Smooth muscle cell of the brain vasculature (primary cell): Measurements from ENCODE around the gene PAK4.

Experiments
- DNase-seq: peaks from one replicate; pipeline ENCODE4 v3.0.0-alpha.2; 2012; ENCODE audit warnings: low read depth, low spot score

PAK4 gene

DNA sequence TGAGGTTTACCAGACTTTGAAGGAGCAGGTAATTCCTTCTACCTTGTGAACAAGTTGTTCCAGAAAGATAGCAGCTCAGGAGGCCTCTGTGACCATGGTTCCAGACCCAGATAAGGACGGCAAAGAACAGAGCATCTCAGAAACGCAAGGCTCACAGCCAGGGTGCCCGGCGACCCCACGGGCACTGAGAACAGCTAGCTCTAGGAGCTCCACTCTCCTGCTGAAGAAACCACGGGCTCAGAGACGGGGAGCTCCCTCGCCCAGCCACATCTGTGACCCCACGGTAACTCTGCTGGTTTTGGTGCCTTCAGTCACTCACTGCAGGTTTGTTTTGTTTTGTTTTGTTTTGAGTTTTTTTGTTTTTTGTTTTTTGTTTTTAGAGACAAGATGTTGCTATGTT lies 55.2 kb downstream of the PAK4 start:
- DNase-seq, result no peak

DNA sequence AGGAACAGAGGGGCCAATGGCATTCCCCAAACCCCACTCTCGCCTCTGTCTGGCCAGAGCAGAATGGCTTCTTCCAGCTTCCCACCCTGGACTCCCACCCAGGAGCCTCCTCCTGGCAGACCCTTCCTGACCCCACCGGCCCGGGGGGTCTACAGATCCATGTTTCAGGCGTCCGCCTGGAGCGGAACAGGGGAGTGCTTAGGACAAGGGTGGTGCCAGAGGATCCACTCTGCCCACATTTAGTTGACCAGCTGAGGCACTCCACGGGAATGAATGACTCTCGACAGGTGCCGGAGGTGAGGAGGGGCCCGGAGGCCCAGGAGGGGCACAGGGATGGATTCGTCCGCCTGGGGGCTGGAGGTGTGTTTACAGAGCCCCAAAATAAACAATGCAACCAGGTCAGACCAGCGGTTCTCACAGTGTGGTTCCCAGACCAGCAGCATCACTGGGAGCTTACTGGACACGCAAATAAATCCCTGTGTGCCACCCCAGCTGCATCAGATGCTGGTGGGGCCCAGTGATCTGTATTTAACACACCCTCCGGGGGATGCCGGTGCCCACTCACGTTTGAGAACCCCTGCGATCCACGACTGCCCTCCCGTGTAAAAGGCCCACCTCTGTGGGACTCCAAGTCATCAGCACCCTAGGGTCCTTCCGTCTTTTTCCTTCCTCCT lies 56.1 kb downstream of the PAK4 start:
- no peak for DNase-seq

DNA sequence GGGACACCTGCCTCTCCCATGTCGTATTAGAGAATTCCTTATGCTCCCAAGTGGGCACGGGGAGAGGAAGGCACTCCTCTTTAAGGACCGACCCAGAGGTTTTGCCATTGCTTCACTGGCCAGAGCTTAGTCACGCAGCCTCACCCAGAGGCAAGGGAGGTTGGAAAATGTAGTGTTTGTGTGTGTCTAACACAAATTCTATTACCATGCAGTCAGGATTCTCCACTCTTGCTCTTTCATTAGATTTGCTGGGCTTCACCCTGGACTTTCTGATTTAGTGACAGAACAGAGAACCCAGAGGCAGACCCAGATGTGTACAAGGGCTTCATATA lies 56.6 kb downstream of the PAK4 start:
- no peak for DNase-seq

DNA sequence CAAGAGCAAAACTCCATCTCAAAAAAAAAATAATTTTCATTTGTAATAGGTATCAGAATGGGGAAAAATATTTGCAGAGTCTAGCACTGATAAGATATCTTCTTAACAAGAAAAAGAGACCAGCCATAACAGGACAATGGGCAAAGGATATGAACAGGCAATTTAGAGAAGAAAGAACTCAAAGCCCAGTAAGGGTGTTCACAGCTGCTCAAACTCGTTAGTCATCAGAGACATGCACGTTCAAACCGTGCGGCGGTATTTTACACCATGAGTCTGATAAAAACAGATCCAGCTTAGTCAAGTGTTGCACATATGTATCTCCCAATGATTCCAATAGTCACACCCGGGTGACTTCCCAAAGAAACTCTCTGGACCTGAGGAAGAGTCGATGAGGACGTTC lies 57.5 kb downstream of the PAK4 start:
- no peak for DNase-seq

DNA sequence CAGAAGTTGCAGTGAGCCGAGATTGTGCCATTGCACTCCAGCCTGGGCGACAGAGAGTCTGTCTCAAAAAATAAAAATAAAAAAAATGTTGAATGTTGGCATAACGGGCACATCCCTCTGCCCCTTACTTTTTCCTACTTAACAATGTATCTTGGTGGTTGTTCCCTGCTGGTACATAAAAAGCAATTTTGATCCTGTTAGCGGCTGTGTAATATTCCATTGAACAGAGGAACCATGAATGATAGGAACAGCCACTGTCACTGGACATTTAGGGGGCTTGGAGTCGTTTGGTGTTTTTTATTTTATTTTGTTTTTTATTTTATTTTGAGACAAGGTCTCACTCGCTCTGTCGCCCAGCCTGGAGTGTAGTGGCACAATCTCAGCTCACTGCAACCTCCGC lies 60.8 kb downstream of the PAK4 start:
- no peak for DNase-seq

DNA sequence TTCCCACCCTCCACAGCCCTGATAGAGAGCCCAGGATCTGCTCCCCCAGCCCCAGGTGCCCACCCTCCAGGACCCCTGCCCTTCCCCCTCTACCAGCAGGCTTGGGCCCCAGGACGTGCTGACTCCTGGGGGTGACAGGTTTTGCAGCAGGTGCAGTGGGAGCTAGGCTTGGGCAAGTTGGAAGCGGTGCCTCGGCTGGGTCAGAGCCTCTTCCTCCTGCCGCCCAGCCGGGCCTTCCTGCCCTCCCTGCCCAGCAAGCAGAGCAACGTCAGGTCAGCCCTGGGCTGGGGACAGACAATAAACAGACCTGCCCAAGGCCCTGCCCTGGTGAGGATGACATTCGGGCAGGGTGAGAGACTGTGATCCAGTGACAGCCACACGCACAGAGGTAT lies 62.0 kb downstream of the PAK4 start:
- DNase-seq, result no peak

DNA sequence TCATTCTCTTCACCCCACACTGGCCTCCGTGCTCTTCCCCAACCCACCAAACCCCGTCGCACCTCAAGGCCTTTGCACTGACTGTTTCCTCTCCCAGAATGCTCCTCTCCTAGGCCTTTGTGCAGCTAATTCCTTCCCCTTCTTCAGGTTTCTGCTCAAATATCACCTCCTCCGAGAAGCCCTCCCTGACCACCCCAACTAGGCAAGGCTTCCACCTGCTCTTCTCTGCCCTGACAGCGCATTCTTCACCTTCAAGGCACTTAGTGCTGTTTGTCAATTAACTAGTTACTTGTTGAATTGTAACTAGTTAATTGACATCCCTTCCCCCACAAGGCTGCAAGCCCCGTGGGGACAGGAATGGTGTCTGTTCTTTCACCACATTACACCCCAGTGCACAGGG lies 63.4 kb downstream of the PAK4 start:
- no peak for DNase-seq

DNA sequence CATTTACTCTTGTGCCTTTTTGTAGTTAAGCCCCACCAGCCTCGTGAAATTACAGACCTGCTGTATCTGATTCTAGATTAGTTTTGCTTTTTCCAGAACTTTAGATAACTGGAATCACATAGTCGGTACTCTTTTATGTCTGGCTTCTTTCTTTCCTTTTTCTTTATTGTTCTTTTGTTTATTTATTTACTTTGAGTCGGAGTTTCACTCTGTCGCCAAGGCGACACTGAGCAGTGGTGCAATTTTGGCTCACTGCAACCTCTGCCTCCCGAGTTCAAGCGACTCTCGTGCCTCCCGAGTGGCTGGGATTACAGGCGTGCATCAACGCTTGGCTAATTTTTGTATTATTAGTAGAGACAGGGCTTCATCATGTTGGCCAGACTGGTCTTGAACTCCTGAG lies 65.2 kb downstream of the PAK4 start:
- no peak for DNase-seq

DNA sequence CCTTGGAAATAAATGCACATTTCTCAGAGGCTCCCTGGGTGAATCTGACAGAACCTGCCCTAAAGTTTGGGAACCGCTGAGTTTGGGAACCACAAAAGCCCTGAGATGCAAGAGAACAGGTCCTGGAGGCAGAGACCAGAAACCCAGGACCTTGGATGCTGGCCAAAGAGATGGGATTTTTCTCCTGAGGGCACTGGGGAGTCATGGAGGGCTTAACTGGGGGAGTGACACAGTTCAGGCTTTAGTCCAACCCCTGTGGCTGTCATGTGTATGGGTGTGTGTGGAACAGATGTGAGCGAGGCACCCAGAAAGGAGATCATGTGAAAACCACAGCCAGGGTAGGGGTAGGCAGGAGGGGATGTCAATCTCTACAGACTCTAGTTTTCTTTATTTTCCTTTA lies 67.3 kb downstream of the PAK4 start:
- DNase-seq, result no peak

DNA sequence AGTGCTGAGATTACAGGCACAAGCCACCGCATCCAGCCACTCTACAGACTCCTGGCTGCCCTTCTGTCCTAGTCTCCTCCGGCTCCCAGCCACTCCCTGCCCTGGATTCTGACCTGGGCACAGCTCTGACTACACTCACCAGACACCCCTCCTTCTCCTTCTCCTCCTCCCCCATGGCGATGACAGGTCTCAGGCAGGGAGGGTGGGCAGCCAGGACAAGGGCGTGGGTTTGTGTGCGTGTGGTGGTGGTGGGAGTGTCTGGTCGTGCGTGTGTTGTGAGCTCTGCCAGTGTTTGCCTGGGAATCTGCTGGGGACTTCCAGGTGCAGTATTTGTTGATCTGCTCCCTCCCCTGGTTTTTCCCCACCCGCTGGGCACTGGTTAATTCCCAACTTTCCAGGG lies 68.2 kb downstream of the PAK4 start:
- no peak for DNase-seq

DNA sequence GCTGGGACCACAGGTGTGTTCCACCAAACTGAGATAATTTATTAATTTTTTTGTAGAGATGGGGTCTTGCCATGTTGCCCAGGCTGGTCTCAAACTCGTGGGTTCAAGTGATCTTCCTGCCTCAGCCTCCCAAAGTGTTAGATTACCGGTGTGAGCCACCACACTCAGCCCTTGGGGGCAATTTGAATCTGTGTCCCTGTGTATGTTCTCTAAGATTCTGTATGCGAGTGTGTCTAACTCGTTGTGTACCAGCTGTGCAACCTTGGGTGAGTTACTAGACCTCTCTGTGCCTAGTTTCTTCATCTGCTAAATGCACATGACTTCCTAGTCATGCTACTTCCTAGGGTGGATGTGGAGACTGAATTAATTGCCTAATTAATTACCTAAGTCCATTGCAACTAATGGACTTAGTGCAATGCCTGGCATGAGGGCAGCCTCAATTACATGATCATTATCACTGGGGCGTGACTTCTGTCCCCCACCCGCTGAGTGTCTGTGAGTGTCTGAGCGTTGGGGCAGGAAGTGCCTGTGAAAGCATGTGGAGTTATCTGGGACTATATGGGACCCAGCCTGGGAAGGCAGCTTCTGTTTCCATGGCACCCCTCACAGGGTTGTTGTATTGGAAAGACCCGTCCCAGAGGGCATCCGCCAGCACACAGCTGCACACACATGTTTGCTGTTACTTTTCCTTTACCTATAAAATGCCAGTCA lies 69.4 kb downstream of the PAK4 start:
- DNase-seq, result no peak

DNA sequence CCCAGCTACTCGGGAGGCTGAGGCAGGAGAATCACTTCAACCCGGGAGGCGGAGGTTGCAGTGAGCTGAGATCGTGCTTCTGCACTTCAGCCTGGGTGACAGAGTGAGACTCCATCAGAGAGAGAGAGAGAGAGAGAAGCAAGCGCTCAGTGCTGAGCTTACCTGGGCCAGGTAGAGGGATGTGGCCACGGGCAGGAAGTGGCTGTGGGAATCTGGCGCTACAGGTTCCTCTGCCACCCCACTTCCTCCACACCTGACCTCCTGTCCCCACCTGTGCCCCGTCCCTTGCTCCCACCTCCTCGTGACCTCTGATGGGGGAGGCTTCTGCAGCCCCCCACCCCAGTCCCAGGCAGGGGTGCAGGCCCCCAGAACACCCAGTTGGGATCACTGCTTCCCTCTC lies 70.2 kb downstream of the PAK4 start:
- no peak for DNase-seq

DNA sequence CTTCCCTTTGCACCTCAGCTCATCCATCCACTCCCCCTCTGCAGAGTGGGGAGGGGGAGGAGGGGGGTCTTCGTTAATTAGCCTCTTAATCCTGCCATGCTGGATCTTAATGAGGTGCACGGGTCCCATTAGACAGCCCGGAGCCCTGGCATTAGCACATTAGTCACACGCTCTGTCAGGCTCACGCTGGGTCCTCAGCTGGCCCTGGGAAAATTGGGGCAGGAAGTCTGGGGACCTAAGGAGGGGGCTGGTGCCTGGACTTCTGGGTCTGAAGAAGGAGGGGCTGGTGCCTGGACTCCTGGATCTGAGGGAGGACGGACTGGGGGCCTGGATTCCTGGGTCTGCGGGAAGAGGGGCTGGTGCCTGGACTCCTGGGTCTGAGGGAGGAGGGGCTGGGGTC lies 70.7 kb downstream of the PAK4 start:
- DNase-seq, result no peak

DNA sequence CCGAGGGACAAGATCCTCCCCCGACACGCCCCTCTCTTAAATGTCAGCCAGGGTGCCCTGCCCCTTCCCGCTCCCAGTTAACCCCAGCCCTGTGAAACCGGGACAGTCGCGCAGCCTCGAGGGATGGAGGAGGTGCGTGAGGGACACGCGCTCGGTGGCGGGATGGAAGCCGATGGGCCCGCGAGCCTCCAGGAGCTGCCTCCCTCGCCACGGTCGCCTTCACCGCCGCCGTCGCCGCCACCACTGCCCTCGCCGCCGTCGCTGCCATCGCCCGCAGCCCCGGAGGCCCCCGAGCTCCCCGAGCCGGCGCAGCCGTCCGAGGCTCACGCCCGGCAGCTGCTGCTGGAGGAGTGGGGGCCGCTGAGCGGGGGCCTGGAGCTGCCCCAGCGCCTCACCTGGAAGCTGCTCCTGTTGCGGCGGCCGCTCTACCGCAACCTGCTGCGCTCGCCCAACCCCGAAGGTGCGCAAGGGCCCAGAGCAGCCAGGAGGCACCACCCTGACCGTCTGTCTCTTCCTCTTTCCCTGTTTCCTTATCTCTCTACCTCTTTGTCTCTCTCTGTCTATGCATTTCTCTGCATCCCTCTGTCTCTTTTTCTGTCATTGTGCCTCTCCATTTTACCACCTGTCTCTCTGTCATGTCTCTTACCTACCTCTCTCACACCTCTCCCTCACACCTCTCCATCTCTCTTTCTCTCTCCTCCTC lies 71.4 kb downstream of the PAK4 start, which contains the start of gene NCCRP1:
Gene NCCRP1 (plus strand): TSS at position 105 of the 703 bp plus-strand sequence. CDS start 19 bp downstream, at position 124.
- DNase-seq, result no peak

DNA sequence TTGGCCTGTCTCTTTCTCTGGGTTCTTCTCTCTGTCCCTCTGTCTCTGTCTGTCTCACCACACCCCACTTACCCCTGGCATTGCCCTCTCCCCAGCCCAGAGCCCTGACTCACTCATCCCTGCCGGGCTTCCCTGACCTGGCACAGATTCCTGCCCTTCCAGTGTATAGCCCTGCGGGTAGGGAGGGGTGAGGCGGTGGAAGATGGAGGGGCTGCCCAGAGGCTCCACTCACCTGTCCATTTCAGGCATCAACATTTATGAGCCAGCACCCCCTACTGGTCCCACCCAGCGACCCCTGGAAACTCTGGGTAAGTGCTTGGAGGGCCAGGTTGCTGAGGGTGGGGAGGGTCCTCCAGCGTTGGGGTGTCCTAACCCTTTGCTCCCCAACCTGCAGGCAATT lies 72.2 kb downstream of the PAK4 start:
- DNase-seq, result no peak

DNA sequence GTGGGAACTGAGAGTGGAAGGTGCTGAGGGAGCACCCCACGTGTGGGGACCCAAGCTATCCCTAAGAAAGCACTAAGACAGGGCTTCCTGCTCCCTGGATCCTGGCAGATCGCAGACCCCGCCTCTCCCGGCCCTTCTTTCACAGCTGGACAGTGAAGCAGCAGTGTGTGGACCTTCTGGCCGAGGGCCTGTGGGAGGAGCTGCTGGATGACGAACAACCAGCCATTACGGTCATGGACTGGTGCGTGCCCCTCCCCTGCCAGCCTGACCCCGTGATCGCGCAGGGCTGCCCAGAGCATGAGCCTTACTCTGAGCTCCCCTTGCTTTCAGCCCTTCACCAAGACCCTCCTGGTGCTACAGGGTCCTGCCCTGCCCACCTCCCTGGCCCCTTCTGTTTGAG lies 73.4 kb downstream of the PAK4 start:
- DNase-seq, result no peak

DNA sequence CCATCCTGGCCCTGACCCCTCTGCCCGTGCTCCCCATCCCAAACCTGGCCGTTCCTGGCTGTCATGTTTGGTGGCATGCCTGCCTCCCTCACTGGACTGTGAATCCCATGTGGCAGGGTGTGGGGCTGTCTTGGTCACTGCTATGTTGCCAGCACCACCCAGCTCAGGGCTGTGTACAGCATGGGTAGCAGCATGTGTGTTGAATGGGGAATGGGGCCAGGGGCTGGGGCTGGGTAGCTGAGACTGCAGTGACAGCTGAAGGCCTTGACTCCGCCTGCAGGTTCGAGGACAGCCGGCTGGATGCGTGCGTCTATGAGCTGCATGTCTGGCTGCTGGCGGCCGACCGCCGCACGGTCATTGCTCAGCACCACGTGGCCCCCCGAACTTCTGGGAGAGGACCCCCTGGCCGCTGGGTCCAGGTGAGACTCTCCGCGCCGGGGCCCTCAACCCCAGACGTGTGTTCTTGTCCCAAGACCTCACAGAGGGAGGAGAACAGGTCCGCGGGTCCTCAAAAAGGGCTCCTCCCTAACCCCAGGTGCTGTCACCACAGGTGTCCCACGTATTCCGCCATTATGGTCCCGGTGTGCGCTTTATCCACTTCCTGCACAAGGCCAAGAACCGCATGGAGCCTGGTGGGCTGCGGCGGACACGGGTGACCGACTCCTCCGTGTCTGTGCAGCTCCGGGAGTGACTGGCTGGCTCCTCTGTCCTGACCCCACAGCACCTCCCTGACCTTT lies 74.6 kb downstream of the PAK4 start:
- DNase-seq, result no peak

DNA sequence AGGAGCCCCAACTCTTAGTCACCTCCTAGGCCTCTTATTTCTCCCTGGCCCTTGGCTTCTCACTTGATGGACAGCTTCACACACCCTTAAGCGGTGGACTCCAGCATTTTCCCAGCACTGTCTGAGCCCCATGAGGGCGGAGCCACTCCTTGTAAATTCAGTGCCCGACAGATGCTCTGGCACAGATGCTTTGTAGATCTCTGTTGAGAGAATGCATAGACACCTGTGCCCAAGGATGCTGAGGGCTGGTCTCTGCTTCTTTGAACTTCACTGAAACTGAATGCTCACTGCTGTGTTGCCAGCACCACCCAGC lies 75.2 kb downstream of the PAK4 start:
- DNase-seq, result no peak

DNA sequence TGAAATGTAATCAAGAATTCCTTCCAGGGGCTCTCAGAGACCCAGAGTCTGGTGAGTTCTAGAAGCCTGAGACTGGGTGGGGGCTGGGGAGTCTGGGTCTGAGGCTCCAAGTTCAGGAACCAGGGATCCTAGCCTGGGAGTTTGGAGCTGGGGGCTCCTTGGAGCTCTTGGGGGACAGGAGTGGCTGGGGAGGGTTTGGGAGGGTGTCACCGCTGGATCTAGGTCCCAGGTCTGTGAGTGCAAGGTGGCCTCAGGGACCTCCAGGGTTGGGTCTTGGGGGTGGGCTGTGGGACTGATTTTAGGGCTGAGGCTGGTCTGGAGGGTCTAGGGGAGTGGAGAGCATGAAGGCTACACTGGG lies 77.4 kb downstream of the PAK4 start:
- DNase-seq, result no peak

DNA sequence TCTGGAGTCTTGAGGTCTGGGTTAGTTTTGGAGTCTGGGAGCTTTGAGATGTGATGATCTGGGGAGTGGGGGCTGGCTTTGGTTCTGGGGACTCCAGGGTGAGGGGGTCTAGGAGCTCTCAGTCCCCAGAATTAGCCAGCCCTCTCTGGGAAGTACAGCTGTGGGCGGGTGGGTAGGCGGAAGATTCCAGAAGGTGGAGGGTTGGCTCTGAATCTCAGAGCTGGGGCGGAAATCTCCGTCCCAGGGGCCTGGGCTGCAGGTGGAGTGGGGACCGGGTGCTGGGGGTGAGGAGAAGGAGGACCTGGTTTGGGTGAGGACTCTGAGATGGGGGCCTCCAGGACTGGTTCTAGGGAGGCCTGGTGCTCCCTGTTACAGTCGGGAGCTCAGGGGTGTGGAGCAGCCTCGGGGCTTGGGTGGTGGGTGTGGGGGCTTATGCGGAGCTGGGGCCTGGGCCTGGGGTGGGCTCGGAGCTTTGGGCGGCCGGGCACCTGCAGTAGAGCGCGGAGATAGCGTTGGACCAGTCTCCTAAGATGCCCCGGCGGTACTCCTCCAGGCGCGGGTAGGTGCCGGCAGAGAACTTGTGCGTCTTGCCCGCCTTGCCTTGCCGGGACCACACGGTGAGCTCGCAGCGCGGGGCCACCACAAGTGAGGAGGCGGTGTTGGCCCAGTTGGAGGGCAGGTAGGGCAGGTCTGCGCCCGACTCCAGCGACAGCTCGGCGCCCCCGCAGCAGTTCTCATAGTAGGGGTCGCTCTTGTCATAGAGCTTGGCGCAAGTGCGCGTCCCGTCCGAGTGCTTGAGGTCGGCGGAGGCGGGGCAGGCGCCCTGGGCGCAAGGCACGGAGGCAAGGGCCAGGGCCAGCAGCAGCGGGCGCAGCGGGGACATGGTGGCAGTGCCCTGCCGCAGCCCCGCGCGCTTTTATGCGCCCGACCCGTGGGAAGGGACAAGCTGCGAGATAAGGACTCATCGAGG lies 78.1 kb downstream of the PAK4 start, which contains the start of gene SYCN:
Gene SYCN (minus strand): TSS at position 892 of the 970 bp plus-strand sequence. CDS start 9 bp downstream, at position 883.
- no peak for DNase-seq

DNA sequence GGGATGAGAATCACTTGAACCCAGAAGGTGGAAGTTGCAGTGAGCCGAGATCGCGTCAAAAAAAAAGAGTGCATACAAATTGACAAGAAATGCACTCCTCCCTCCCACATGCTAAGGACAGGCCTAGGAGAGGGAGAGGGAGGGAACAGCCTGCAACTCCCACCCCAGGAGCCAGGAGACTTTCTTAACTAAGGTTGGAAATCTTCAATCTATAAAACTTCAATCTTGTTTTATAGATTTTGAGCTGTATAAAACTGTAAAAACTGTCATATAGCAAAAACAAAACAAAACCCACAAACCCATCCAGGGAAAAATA lies 79.8 kb downstream of the PAK4 start:
- DNase-seq, result no peak

DNA sequence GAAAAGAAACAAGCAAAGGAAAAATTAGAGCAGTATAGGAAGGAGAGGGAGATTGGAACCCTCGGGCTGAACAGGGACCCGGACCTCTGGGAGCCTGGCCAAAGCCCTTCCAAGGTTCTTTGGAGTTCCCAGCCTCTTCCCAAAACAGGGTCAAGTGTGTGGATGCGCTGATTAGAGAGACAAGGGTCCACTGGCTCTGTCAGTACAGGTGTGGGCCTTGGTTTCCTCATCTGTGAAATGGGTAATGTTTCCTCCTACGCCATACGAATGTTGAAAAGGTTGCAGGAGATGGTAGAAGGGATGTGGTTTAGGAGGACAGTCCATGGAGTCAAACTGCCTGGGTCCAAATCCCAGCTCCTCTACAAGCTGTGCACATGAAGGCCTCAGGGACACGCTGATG lies 80.5 kb downstream of the PAK4 start:
- no peak for DNase-seq
